ENCODE measurements around the gene WDFY4.

Gene WDFY4

GRCh38 chr10:48910548-48910947, 225.9 kb downstream of the WDFY4 start:
- no peak for DNase-seq (ENCODE audit: insufficient read length, low spot score)

GRCh38 chr10:48913674-48914073, 229.0 kb downstream of the WDFY4 start:
- TF ChIP-seq PAX5 (IDR thresholded peaks at IDR 0.05; ENCODE audit: insufficient read depth, low read length, severe bottlenecking): no peak
- TF ChIP-seq POLR2AphosphoS5 (IDR thresholded peaks at IDR 0.05; ENCODE audit: low read depth, low read length): no peak
- TF ChIP-seq TAF1 (IDR thresholded peaks at IDR 0.05; ENCODE audit: low read depth, low read length): no peak
- TF ChIP-seq SPI1 (IDR thresholded peaks at IDR 0.05; ENCODE audit: low read depth, low read length): no peak
- no peak for TF ChIP-seq POU2F2 (IDR thresholded peaks at IDR 0.05; ENCODE audit: low read depth, low read length)
- TF ChIP-seq POLR2A (IDR thresholded peaks at IDR 0.05; ENCODE audit: low read depth, low read length): no peak
- no peak for DNase-seq (ENCODE audit: insufficient read length, low spot score)
- no peak for FAIRE-seq

More at GRCh38 chr10:48910548-48910947, 225.9 kb downstream of the WDFY4 start:
- no peak for FAIRE-seq
- TF ChIP-seq PAX5 (IDR thresholded peaks at IDR 0.05; ENCODE audit: insufficient read depth, low read length, severe bottlenecking) (no peak), POLR2A (IDR thresholded peaks at IDR 0.05; ENCODE audit: low read depth, low read length) (no peak), POLR2AphosphoS5 (IDR thresholded peaks at IDR 0.05; ENCODE audit: low read depth, low read length) (no peak), SPI1 (IDR thresholded peaks at IDR 0.05; ENCODE audit: low read depth, low read length) (no peak), TAF1 (IDR thresholded peaks at IDR 0.05; ENCODE audit: low read depth, low read length) (no peak), POU2F2 (IDR thresholded peaks at IDR 0.05; ENCODE audit: low read depth, low read length) (no peak)

DNA sequence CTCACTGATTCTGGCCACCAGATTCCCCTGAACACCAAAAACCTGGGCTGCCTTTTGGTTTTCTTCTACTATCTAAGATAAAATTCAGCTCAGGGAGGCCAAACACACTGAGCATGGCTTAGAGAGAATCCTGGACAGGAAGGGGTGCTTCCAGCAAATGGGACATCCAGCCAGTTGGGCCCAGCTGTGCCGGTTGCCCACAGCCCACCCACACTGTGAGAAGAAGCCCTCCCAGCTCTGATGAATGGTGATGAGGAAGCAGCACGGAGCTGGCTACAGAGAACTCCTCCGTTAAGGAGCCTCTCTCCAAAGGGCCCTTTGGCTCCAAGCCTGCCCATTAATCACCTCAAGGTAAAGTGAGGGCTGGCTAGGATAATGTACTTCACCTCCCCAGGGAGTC, 239.1 kb downstream of the WDFY4 start:
- no peak for FAIRE-seq

GRCh38 chr10:48924988-48925387, 240.3 kb downstream of the WDFY4 start:
- DNase-seq (ENCODE audit: insufficient read length, low spot score) (no peak), FAIRE-seq (no peak)
- TF ChIP-seq POLR2A (IDR thresholded peaks at IDR 0.05; ENCODE audit: low read depth, low read length): no peak
- TF ChIP-seq POLR2AphosphoS5 (IDR thresholded peaks at IDR 0.05; ENCODE audit: low read depth, low read length): no peak
- no peak for TF ChIP-seq POU2F2 (IDR thresholded peaks at IDR 0.05; ENCODE audit: low read depth, low read length)
- no peak for TF ChIP-seq TAF1 (IDR thresholded peaks at IDR 0.05; ENCODE audit: low read depth, low read length)
- no peak for TF ChIP-seq SPI1 (IDR thresholded peaks at IDR 0.05; ENCODE audit: low read depth, low read length)
- no peak for TF ChIP-seq PAX5 (IDR thresholded peaks at IDR 0.05; ENCODE audit: insufficient read depth, low read length, severe bottlenecking)

More for the DNA sequence above, 239.1 kb downstream of the WDFY4 start:
- TF ChIP-seq POLR2AphosphoS5 (IDR thresholded peaks at IDR 0.05; ENCODE audit: low read depth, low read length) (no peak), PAX5 (IDR thresholded peaks at IDR 0.05; ENCODE audit: insufficient read depth, low read length, severe bottlenecking) (no peak), POU2F2 (IDR thresholded peaks at IDR 0.05; ENCODE audit: low read depth, low read length) (no peak), TAF1 (IDR thresholded peaks at IDR 0.05; ENCODE audit: low read depth, low read length) (no peak), POLR2A (IDR thresholded peaks at IDR 0.05; ENCODE audit: low read depth, low read length) (no peak)
- no peak for DNase-seq (ENCODE audit: insufficient read length, low spot score)

GRCh38 chr10:48926255-48926654, 241.6 kb downstream of the WDFY4 start:
- DNase-seq (ENCODE audit: insufficient read length, low spot score) (no peak), FAIRE-seq (no peak)
- no peak for TF ChIP-seq PAX5 (IDR thresholded peaks at IDR 0.05; ENCODE audit: insufficient read depth, low read length, severe bottlenecking)
- TF ChIP-seq POLR2A (IDR thresholded peaks at IDR 0.05; ENCODE audit: low read depth, low read length): no peak
- TF ChIP-seq SPI1 (IDR thresholded peaks at IDR 0.05; ENCODE audit: low read depth, low read length): no peak
- no peak for TF ChIP-seq POU2F2 (IDR thresholded peaks at IDR 0.05; ENCODE audit: low read depth, low read length)
- no peak for TF ChIP-seq POLR2AphosphoS5 (IDR thresholded peaks at IDR 0.05; ENCODE audit: low read depth, low read length)
- TF ChIP-seq TAF1 (IDR thresholded peaks at IDR 0.05; ENCODE audit: low read depth, low read length): no peak

GRCh38 chr10:48926764-48927540, 242.3 kb downstream of the WDFY4 start:
- DNase-seq (ENCODE audit: insufficient read length, low spot score) (no peak), FAIRE-seq (no peak)
- TF ChIP-seq SPI1 (IDR thresholded peaks at IDR 0.05; ENCODE audit: low read depth, low read length): no peak
- no peak for TF ChIP-seq POU2F2 (IDR thresholded peaks at IDR 0.05; ENCODE audit: low read depth, low read length)
- TF ChIP-seq POLR2AphosphoS5 (IDR thresholded peaks at IDR 0.05; ENCODE audit: low read depth, low read length): no peak
- no peak for TF ChIP-seq TAF1 (IDR thresholded peaks at IDR 0.05; ENCODE audit: low read depth, low read length)
- TF ChIP-seq PAX5 (IDR thresholded peaks at IDR 0.05; ENCODE audit: insufficient read depth, low read length, severe bottlenecking): no peak
- no peak for TF ChIP-seq POLR2A (IDR thresholded peaks at IDR 0.05; ENCODE audit: low read depth, low read length)

DNA sequence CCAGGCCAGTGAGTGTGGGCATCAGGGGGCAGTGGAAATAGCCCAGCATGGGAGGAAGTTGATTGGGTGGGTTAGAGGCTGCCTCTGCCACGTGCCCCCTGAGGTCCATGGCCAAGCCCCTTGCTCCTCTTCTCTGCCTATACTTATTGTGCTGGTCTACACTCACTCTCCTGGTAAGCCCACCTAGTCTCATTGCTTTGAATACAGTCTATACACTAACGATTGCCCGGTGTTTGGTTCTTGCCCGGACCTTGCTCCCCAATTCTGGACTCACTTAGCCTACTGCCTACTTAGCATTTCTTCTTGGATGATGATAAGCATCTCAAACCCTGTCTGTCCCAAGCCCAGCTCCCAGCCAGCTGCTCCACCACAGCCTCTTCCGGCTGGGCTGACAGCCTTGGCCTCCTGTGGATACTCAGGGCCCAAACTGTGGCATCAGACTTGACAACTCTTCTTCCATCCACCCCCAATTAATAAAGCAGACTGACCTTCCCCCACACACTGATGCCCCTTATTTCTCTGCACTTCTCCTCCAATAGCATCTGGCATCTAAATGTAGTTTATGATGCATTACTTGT, 244.8 kb downstream of the WDFY4 start:
- DNase-seq (ENCODE audit: insufficient read length, low spot score) (no peak), FAIRE-seq (no peak)

DNA sequence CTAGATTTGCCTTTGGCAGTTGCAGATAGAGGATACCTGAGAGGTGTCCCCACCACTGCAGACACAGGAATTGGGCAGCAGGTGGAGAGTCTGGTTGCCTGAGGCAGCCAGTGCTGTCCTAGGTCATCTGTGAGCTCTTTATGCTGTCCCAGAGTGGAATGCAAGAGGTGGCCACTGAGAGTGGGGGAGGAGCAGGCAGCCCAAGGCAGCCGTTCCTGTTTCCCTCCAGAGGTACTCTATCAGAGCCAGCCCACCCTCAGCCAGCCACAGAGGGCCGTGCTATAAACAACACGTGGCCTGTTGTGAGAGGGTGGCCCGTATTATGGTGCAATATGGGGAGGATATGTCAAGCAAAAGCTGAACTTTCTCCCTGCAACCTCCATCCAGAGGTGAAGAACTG, 246.5 kb downstream of the WDFY4 start:
- no peak for DNase-seq (ENCODE audit: insufficient read length, low spot score)
- TF ChIP-seq SPI1 (IDR thresholded peaks at IDR 0.05; ENCODE audit: low read depth, low read length): no peak
- TF ChIP-seq TAF1 (IDR thresholded peaks at IDR 0.05; ENCODE audit: low read depth, low read length): no peak
- TF ChIP-seq POLR2A (IDR thresholded peaks at IDR 0.05; ENCODE audit: low read depth, low read length): no peak
- no peak for TF ChIP-seq PAX5 (IDR thresholded peaks at IDR 0.05; ENCODE audit: insufficient read depth, low read length, severe bottlenecking)
- no peak for TF ChIP-seq POLR2AphosphoS5 (IDR thresholded peaks at IDR 0.05; ENCODE audit: low read depth, low read length)
- TF ChIP-seq POU2F2 (IDR thresholded peaks at IDR 0.05; ENCODE audit: low read depth, low read length): no peak
- no peak for FAIRE-seq

More for the DNA sequence above, 244.8 kb downstream of the WDFY4 start:
- TF ChIP-seq PAX5 (IDR thresholded peaks at IDR 0.05; ENCODE audit: insufficient read depth, low read length, severe bottlenecking) (no peak), SPI1 (IDR thresholded peaks at IDR 0.05; ENCODE audit: low read depth, low read length) (no peak), POLR2AphosphoS5 (IDR thresholded peaks at IDR 0.05; ENCODE audit: low read depth, low read length) (no peak), POU2F2 (IDR thresholded peaks at IDR 0.05; ENCODE audit: low read depth, low read length) (no peak), POLR2A (IDR thresholded peaks at IDR 0.05; ENCODE audit: low read depth, low read length) (no peak), TAF1 (IDR thresholded peaks at IDR 0.05; ENCODE audit: low read depth, low read length) (no peak)

Measured in GM12891 (cell line).